Measurements from ENCODE around the gene LRRC52. TPM values are rescaled to one million over a fixed set of nuclear protein-coding genes. Genes with fewer than 3 reads are reported as not detected.
A peak's percentile ranks its signal among the peaks of the same experiment; 100 is the strongest.

Gene LRRC52
- total and polyA plus RNA-seq, 2 of the 13 experiments (the other 11 are each of a cell fraction or from before 2014, with no cell fraction given): not detected

DNA sequence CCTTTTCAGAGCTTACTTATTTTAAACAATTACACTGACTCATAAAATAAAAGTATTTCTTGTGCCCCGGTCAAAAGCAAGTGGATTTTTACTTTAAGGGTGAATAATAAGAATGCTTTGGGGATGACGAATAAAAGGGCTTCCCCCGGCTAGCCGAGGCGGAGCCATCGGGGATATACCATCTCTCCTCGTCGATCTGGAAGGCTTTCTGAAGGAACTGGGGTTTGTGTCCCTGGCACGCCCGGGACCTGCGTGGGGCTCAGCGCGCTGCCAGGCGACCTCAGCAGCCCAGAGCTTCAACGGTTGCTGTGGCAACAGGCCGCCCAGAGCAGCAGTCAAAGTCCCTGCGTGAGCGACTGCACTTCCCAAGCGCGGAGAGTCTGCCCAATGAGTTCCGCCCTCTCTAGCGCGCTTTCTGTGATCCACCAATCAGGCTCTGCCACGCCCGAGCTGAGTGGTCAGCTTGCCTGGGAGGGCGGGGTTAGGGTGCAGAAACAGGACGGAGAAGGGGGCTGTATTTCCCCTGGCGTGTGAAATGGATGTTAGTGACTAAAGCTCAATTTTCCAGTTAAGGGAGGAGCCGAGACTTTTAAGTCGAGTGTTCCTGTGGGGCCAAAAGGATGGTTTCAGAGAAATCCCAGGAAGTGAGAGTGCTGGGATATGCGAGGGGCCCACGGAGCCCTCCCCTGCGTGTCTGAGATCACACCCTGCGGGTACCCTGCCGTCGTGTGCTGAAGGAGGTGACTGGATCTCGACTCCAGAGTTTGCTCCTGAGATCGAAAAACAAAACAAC lies 54.3 kb downstream of the LRRC52 start (continued):
- TF ChIP-seq, protein P1, sequence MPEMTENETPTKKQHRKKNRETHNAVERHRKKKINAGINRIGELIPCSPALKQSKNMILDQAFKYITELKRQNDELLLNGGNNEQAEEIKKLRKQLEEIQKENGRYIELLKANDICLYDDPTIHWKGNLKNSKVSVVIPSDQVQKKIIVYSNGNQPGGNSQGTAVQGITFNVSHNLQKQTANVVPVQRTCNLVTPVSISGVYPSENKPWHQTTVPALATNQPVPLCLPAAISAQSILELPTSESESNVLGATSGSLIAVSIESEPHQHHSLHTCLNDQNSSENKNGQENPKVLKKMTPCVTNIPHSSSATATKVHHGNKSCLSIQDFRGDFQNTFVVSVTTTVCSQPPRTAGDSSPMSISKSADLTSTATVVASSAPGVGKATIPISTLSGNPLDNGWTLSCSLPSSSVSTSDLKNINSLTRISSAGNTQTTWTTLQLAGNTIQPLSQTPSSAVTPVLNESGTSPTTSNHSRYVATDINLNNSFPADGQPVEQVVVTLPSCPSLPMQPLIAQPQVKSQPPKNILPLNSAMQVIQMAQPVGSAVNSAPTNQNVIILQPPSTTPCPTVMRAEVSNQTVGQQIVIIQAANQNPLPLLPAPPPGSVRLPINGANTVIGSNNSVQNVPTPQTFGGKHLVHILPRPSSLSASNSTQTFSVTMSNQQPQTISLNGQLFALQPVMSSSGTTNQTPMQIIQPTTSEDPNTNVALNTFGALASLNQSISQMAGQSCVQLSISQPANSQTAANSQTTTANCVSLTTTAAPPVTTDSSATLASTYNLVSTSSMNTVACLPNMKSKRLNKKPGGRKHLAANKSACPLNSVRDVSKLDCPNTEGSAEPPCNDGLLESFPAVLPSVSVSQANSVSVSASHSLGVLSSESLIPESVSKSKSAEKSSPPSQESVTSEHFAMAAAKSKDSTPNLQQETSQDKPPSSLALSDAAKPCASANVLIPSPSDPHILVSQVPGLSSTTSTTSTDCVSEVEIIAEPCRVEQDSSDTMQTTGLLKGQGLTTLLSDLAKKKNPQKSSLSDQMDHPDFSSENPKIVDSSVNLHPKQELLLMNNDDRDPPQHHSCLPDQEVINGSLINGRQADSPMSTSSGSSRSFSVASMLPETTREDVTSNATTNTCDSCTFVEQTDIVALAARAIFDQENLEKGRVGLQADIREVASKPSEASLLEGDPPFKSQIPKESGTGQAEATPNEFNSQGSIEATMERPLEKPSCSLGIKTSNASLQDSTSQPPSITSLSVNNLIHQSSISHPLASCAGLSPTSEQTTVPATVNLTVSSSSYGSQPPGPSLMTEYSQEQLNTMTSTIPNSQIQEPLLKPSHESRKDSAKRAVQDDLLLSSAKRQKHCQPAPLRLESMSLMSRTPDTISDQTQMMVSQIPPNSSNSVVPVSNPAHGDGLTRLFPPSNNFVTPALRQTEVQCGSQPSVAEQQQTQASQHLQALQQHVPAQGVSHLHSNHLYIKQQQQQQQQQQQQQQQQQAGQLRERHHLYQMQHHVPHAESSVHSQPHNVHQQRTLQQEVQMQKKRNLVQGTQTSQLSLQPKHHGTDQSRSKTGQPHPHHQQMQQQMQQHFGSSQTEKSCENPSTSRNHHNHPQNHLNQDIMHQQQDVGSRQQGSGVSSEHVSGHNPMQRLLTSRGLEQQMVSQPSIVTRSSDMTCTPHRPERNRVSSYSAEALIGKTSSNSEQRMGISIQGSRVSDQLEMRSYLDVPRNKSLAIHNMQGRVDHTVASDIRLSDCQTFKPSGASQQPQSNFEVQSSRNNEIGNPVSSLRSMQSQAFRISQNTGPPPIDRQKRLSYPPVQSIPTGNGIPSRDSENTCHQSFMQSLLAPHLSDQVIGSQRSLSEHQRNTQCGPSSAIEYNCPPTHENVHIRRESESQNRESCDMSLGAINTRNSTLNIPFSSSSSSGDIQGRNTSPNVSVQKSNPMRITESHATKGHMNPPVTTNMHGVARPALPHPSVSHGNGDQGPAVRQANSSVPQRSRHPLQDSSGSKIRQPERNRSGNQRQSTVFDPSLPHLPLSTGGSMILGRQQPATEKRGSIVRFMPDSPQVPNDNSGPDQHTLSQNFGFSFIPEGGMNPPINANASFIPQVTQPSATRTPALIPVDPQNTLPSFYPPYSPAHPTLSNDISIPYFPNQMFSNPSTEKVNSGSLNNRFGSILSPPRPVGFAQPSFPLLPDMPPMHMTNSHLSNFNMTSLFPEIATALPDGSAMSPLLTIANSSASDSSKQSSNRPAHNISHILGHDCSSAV (CRISPR knock-in tag; IDR thresholded peaks at IDR 0.05; ENCODE audit: borderline replicate concordance): no peak
- TF ChIP-seq ATF7-NPFF (CRISPR knock-in tag; IDR thresholded peaks at IDR 0.05; ENCODE audit: low read depth): no peak; the same call in 1 of the 2 replicates
- no peak for TF ChIP-seq ZBTB42 (CRISPR knock-in tag; IDR thresholded peaks at IDR 0.05)
- TF ChIP-seq ZNF264 (CRISPR knock-in tag; IDR thresholded peaks at IDR 0.05): no peak
- no peak for TF ChIP-seq ZNF713 (CRISPR knock-in tag; IDR thresholded peaks at IDR 0.05)
- TF ChIP-seq ZFAT (CRISPR knock-in tag; conservative IDR thresholded peaks at IDR 0.05): no peak
- TF ChIP-seq RFXANK (CRISPR knock-in tag; IDR thresholded peaks at IDR 0.05): no peak
- no peak for TF ChIP-seq ZNF564 (CRISPR knock-in tag; IDR thresholded peaks at IDR 0.05)
- TF ChIP-seq, protein P2, sequence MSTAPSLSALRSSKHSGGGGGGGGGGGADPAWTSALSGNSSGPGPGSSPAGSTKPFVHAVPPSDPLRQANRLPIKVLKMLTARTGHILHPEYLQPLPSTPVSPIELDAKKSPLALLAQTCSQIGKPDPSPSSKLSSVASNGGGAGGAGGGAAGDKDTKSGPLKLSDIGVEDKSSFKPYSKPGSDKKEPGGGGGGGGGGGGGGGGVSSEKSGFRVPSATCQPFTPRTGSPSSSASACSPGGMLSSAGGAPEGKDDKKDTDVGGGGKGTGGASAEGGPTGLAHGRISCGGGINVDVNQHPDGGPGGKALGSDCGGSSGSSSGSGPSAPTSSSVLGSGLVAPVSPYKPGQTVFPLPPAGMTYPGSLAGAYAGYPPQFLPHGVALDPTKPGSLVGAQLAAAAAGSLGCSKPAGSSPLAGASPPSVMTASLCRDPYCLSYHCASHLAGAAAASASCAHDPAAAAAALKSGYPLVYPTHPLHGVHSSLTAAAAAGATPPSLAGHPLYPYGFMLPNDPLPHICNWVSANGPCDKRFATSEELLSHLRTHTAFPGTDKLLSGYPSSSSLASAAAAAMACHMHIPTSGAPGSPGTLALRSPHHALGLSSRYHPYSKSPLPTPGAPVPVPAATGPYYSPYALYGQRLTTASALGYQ (CRISPR knock-in tag; IDR thresholded peaks at IDR 0.05): no peak
- TF ChIP-seq MAF1 (CRISPR knock-in tag; IDR thresholded peaks at IDR 0.05; ENCODE audit: borderline replicate concordance): no peak
- TF ChIP-seq, protein P3, sequence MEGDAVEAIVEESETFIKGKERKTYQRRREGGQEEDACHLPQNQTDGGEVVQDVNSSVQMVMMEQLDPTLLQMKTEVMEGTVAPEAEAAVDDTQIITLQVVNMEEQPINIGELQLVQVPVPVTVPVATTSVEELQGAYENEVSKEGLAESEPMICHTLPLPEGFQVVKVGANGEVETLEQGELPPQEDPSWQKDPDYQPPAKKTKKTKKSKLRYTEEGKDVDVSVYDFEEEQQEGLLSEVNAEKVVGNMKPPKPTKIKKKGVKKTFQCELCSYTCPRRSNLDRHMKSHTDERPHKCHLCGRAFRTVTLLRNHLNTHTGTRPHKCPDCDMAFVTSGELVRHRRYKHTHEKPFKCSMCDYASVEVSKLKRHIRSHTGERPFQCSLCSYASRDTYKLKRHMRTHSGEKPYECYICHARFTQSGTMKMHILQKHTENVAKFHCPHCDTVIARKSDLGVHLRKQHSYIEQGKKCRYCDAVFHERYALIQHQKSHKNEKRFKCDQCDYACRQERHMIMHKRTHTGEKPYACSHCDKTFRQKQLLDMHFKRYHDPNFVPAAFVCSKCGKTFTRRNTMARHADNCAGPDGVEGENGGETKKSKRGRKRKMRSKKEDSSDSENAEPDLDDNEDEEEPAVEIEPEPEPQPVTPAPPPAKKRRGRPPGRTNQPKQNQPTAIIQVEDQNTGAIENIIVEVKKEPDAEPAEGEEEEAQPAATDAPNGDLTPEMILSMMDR (CRISPR knock-in tag; IDR thresholded peaks at IDR 0.05): no peak
- no peak for TF ChIP-seq ZMYM3 (CRISPR knock-in tag; IDR thresholded peaks at IDR 0.05)
- TF ChIP-seq, protein P4, sequence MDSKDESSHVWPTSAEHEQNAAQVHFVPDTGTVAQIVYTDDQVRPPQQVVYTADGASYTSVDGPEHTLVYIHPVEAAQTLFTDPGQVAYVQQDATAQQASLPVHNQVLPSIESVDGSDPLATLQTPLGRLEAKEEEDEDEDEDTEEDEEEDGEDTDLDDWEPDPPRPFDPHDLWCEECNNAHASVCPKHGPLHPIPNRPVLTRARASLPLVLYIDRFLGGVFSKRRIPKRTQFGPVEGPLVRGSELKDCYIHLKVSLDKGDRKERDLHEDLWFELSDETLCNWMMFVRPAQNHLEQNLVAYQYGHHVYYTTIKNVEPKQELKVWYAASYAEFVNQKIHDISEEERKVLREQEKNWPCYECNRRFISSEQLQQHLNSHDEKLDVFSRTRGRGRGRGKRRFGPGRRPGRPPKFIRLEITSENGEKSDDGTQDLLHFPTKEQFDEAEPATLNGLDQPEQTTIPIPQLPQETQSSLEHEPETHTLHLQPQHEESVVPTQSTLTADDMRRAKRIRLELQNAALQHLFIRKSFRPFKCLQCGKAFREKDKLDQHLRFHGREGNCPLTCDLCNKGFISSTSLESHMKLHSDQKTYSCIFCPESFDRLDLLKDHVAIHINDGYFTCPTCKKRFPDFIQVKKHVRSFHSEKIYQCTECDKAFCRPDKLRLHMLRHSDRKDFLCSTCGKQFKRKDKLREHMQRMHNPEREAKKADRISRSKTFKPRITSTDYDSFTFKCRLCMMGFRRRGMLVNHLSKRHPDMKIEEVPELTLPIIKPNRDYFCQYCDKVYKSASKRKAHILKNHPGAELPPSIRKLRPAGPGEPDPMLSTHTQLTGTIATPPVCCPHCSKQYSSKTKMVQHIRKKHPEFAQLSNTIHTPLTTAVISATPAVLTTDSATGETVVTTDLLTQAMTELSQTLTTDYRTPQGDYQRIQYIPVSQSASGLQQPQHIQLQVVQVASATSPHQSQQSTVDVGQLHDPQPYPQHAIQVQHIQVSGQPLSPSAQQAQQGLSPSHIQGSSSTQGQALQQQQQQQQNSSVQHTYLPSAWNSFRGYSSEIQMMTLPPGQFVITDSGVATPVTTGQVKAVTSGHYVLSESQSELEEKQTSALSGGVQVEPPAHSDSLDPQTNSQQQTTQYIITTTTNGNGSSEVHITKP (CRISPR knock-in tag; IDR thresholded peaks at IDR 0.05; ENCODE audit: low read depth): peak; percentile 92

All from HepG2 (cell line).